B cell (primary cell): ENCODE data around the gene MEGF11. TPM values are rescaled to one million over a fixed set of nuclear protein-coding genes. Genes with fewer than 3 reads are reported as not detected.
"Not testable (repeated sequence)": the region's sequence is repeated elsewhere in the genome, so short reads cannot be mapped to it uniquely, and the experiment has no call there.

Experiments used
- ATAC-seq: fragments of 200-7000 bp; cut with Tn5 transposase; one replicate; pipeline ENCODE4 v1.10.0; 2021; ENCODE audit warnings: low read depth, mild to moderate bottlenecking, moderate number of reproducible peaks, moderate library complexity
- CTCF ChIA-PET: fragments of 350-600 bp; sonication (Branson Sonifier 250); formaldehyde crosslinking; loops from one replicate; lab custom pipeline; 2021; ENCODE audit warnings: antibody characterized with exemption, inconsistent platforms; lab: Charles Lee
- POLR2A ChIA-PET: fragments of 350-600 bp; sonication (Branson Sonifier 250); formaldehyde crosslinking; loops from one replicate; lab custom pipeline; 2021; ENCODE audit warnings: antibody characterized with exemption; lab: Charles Lee
- DNase-seq: peaks from one replicate; pipeline ENCODE4 v3.0.0; 2013
- H2AFZ ChIP-seq: 2 replicates; pipeline ENCODE4 v1.6.1; 2012; ENCODE audit warnings: mild to moderate bottlenecking, low read depth, low read length; ENCODE audit not compliant: insufficient read depth, poor library complexity, severe bottlenecking
- H3K27ac ChIP-seq, 2 donors: 1 replicate in 1 of 2; 2 replicates in 1 of 2; pipeline ENCODE4 v1.5.1; 2012 to 2013; ENCODE audit warnings: low read length in 2 of 2, mild to moderate bottlenecking in 2 of 2, moderate library complexity in 1 of 2
- H3K27me3 ChIP-seq, 4 experiments: fragments of 200-600 bp in 1 of 4; sonication (generic) in 1 of 4; replicated peaks in 1 of 4; 1 replicate in 2 of 4; 2 replicates in 2 of 4; pipeline versions ENCODE4 v1.6.1 to v1.7.0; 2013 to 2016; ENCODE audit warnings: low read length in 3 of 4, mild to moderate bottlenecking in 2 of 4, mixed read lengths in 1 of 4, moderate library complexity in 1 of 4; ENCODE audit not compliant: insufficient read depth in 4 of 4, control insufficient read depth in 3 of 4; ENCODE audit errors: control extremely low read depth in 1 of 4
- H3K36me3 ChIP-seq, 2 experiments: replicated peaks in 1 of 2; 1 replicate in 1 of 2; 2 replicates in 1 of 2; pipeline versions ENCODE4 v1.6.1 to v1.7.1; 2013; ENCODE audit warnings: low read length in 1 of 2; ENCODE audit not compliant: insufficient read depth in 2 of 2, control insufficient read depth in 1 of 2; ENCODE audit errors: control extremely low read depth in 1 of 2, extremely low read depth in 1 of 2
- H3K4me1 ChIP-seq, 2 donors: fragments of 200-600 bp in 1 of 2; sonication (generic) in 1 of 2; 1 replicate in 1 of 2; 2 replicates in 1 of 2; pipeline versions ENCODE4 v1.5.1 to v1.6.1; 2013 to 2017; ENCODE audit warnings: low read length in 2 of 2; ENCODE audit not compliant: control insufficient read depth in 2 of 2, insufficient read depth in 2 of 2
- H3K4me2 ChIP-seq: replicated peaks from 2 replicates; pipeline ENCODE3; 2012; ENCODE audit warnings: mild to moderate bottlenecking, low read depth, low read length; ENCODE audit not compliant: poor library complexity, severe bottlenecking
- H3K4me3 ChIP-seq, 5 experiments: fragments of 200-600 bp in 1 of 5; sonication (generic) in 1 of 5; 1 replicate in 3 of 5; 2 replicates in 2 of 5; pipeline versions ENCODE4 v1.5.1 to v1.7.0; 2011 to 2016; ENCODE audit warnings: low read length in 4 of 5, mild to moderate bottlenecking in 4 of 5, low read depth in 2 of 5, control low read depth in 1 of 5, moderate library complexity in 1 of 5; ENCODE audit not compliant: insufficient read depth in 1 of 5; ENCODE audit errors: control extremely low read depth in 1 of 5, extremely low read depth in 1 of 5
- H3K79me2 ChIP-seq: fragments of 200-600 bp; sonication (generic); one replicate; pipeline ENCODE4 v1.6.0; 2016; ENCODE audit warnings: low read length; ENCODE audit not compliant: control insufficient read depth, insufficient read depth
- H3K9ac ChIP-seq: fragments of 200-600 bp; sonication (generic); 2 replicates; pipeline ENCODE4 v1.6.1; 2017; ENCODE audit warnings: mild to moderate bottlenecking, low read length, moderate library complexity
- H3K9me3 ChIP-seq, 3 donors: one replicate each; pipeline versions ENCODE4 v1.6.1 to v1.7.1; 2013; ENCODE audit warnings: low read length in 2 of 3; ENCODE audit not compliant: control insufficient read depth in 2 of 3, insufficient read depth in 1 of 3; ENCODE audit errors: control extremely low read depth in 1 of 3
- H4K20me1 ChIP-seq: 2 replicates; pipeline ENCODE4 v1.6.0; 2012; ENCODE audit warnings: mild to moderate bottlenecking, low read length; ENCODE audit not compliant: insufficient read depth, control insufficient read depth, poor library complexity, severe bottlenecking
- H3K27ac Mint-ChIP-seq: one replicate; pipeline ENCODE4 v1.8.0; 2021; ENCODE audit warnings: mixed read lengths
- H3K27me3 Mint-ChIP-seq: one replicate; pipeline ENCODE4 v1.8.0; 2021; ENCODE audit warnings: mixed read lengths
- H3K4me1 Mint-ChIP-seq: one replicate; pipeline ENCODE4 v1.8.0; 2021; ENCODE audit warnings: mixed read lengths
- H3K4me3 Mint-ChIP-seq: one replicate; pipeline ENCODE4 v1.8.0; 2021; ENCODE audit warnings: mixed read lengths
- H3K9me3 Mint-ChIP-seq: one replicate; pipeline ENCODE4 v1.8.0; 2022; ENCODE audit warnings: mixed read lengths; ENCODE audit not compliant: insufficient read depth
- EZH2 ChIP-seq: IDR thresholded peaks from 2 replicates; pipeline ENCODE4 v1.6.1; 2012; ENCODE audit warnings: borderline replicate concordance, low read depth, mild to moderate bottlenecking, moderate library complexity, low read length; ENCODE audit not compliant: insufficient read depth, poor library complexity, severe bottlenecking
- WGBS: methylation state at CpG from one replicate; pipeline ENCODE4 v1.1.5; 2013; ENCODE audit warnings: missing lambda C conversion rate; ENCODE audit not compliant: insufficient coverage; 5-methylcytosine and 5-hydroxymethylcytosine counted together
- intact Hi-C: fragments of 100-400 bp; cut with micrococcal nuclease; formaldehyde crosslinking; loops from one replicate; pipeline ENCODE4 v1.10.0; 2022
- polyA plus RNA-seq: library from polyadenylated mRNA; depleted of rRNA; stranded (reverse); fragments of >200 nt; gene quantifications from 2 replicates; pipeline ENCODE4 v1.2.3, GENCODE V29; 2012
- total RNA-seq, 2 donors: library from RNA; stranded (reverse); fragments of 120-200 nt in 1 of 2; gene quantifications; 1 replicate in 1 of 2; 2 replicates in 1 of 2; pipeline versions ENCODE4 v1.2.3 to v1.2.4, GENCODE V29; 2013 to 2022
- TF ChIP-seq, protein P1 (sequence below): fragments of 200-600 bp; IDR thresholded peaks from one replicate; pipeline ENCODE4 v1.8.0; 2022; ENCODE audit warnings: antibody characterized with exemption, mild to moderate bottlenecking

MEGF11 gene
- total and polyA plus RNA-seq, 2 donors (not counting 1 experiment from before 2014, with no cell fraction given), result 0.04 to 0.34 TPM

DNA sequence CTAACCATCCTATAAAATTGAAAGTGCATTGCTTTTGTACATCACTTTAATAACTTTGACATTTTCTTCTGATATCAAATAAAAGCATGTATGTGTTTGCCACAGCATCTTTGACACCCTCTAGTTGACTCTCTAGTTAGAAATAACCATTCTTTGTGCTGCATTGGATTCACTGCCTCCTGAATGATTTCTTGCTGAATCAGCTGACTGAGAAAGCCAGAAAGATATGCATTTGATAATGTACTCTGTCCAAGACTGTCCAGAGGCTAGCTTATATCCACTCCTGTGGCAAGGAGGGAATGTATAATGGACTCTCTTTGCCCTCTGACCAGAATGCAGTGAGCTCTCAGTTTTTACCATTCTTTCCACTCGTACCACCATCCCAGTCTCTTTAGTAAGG lies 378.1 kb downstream of the MEGF11 start:
- intact Hi-C loops, result no loop called here
- H3K4me3 ChIP-seq, result no peak overlapping the region
- no peaks in the 10 kb centered on the region for H3K9me3 ChIP-seq
- Mint-ChIP-seq H3K4me1 (peaks cover 26% of the 10 kb centered on the region), H3K27me3 (no peaks in the 10 kb centered on the region), H3K27ac (no peak overlapping the region), H3K4me3 (no peak overlapping the region), H3K9me3 (no peaks in the 10 kb centered on the region)
- H3K27ac ChIP-seq, result no peak overlapping the region
- DNase-seq (no peak), ATAC-seq (no peak)
- ChIA-PET CTCF (no interaction called here), POLR2A (no interaction called here)
- no peak overlapping the region for H2AFZ ChIP-seq
- no peak overlapping the region for H3K9ac ChIP-seq
- WGBS, result no CpG with 5 or more reads among the region's 1 CpG
- H3K4me1 ChIP-seq, result peaks cover 11 to 16% of the 10 kb centered on the region in 2 donors
- no peaks in the 10 kb centered on the region for H3K27me3 ChIP-seq
- no peak overlapping the region for H3K4me2 ChIP-seq
- H3K36me3 ChIP-seq, result peaks cover 18 to 55% of the 10 kb centered on the region in 2 experiments
- H3K79me2 ChIP-seq, result peaks cover 96% of the 10 kb centered on the region
- H4K20me1 ChIP-seq, result peaks cover 54% of the 10 kb centered on the region
- TF ChIP-seq, protein P1, sequence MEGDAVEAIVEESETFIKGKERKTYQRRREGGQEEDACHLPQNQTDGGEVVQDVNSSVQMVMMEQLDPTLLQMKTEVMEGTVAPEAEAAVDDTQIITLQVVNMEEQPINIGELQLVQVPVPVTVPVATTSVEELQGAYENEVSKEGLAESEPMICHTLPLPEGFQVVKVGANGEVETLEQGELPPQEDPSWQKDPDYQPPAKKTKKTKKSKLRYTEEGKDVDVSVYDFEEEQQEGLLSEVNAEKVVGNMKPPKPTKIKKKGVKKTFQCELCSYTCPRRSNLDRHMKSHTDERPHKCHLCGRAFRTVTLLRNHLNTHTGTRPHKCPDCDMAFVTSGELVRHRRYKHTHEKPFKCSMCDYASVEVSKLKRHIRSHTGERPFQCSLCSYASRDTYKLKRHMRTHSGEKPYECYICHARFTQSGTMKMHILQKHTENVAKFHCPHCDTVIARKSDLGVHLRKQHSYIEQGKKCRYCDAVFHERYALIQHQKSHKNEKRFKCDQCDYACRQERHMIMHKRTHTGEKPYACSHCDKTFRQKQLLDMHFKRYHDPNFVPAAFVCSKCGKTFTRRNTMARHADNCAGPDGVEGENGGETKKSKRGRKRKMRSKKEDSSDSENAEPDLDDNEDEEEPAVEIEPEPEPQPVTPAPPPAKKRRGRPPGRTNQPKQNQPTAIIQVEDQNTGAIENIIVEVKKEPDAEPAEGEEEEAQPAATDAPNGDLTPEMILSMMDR, result no peak
- TF ChIP-seq EZH2, result no peak

DNA sequence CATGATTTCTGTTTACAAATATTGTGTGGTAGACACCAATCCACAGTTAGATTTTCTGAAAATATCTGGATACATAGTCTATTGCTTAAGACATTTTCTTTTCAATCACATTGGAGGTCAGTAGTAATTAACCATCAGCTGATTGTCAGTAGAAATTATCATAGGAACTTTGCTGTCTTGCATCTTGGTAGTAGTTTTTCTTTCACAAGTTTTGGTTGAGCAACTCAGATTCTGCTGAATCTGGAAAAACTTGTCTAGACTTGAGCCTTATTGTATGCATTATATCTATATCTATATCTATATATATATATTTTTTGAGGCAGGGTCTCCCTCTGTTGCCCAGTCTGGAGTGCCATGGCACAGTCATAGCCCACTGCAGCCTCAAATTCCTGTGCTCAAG lies 380.3 kb downstream of the MEGF11 start:
- H3K9me3 Mint-ChIP-seq, result no peaks in the 10 kb centered on the region
- peaks cover 13 to 34% of the 10 kb centered on the region in 2 experiments for H3K36me3 ChIP-seq
- DNase-seq (no peak), ATAC-seq (no peak)
- TF ChIP-seq, protein P1, result no peak
- TF ChIP-seq EZH2, result no peak
- peaks cover 88% of the 10 kb centered on the region for H3K79me2 ChIP-seq
- H2AFZ ChIP-seq, result no peak overlapping the region
- peaks cover 54% of the 10 kb centered on the region for H4K20me1 ChIP-seq
- peaks cover 16 to 17% of the 10 kb centered on the region in 2 donors for H3K4me1 ChIP-seq
- H3K4me1 Mint-ChIP-seq, result peaks cover 40% of the 10 kb centered on the region
- no peak overlapping the region for H3K4me3 ChIP-seq
- no peak overlapping the region for H3K4me3 Mint-ChIP-seq
- no peaks in the 10 kb centered on the region for H3K9me3 ChIP-seq
- H3K9ac ChIP-seq, result no peak overlapping the region
- H3K27ac ChIP-seq, result no peak overlapping the region
- intact Hi-C loops, result no loop called here
- POLR2A ChIA-PET, result no interaction called here
- no peaks in the 10 kb centered on the region for H3K27me3 ChIP-seq
- no peak overlapping the region for H3K4me2 ChIP-seq
- no peaks in the 10 kb centered on the region for H3K27me3 Mint-ChIP-seq
- H3K27ac Mint-ChIP-seq, result no peak overlapping the region
- CTCF ChIA-PET, result no interaction called here

DNA sequence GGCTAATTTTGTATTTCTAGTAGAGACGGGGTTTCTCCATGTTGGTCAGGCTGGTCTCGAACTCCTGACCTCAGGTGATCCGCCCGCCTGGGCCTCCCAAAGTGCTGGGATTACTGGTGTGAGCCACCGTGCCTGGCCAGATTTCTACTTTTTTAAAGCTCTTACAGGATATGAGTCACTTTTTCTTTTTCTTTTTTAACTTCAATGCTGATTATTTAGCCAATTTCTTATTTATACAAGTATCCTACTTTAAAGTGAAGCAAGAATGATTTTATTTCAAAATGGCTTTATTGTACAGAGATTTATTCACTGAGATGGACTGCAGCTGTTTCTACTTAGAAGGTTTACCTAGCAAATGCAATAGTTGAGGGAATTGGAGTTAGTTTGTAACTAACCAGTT lies 381.0 kb downstream of the MEGF11 start:
- 93% methylated on average over 3 of the region's 5 CpGs for WGBS
- H3K4me3 Mint-ChIP-seq, H3K27ac Mint-ChIP-seq, DNase-seq, H3K27me3 ChIP-seq, H3K27me3 Mint-ChIP-seq, H3K4me2 ChIP-seq, intact Hi-C loops, H3K4me3 ChIP-seq, H2AFZ ChIP-seq, H3K9me3 Mint-ChIP-seq, CTCF ChIA-PET, H3K9me3 ChIP-seq, H3K9ac ChIP-seq, ATAC-seq: not testable (repeated sequence)
- Histone ChIP-seq H3K27ac (peak overlapping the region in 1 of 2 donors; percentile 39), H3K79me2 (peaks cover 81% of the 10 kb centered on the region), H3K36me3 (peaks cover 11 to 28% of the 10 kb centered on the region in 2 experiments), H4K20me1 (peaks cover 53% of the 10 kb centered on the region), H3K4me1 (peaks cover 16 to 17% of the 10 kb centered on the region in 2 donors)
- H3K4me1 Mint-ChIP-seq, result peaks cover 40% of the 10 kb centered on the region
- POLR2A ChIA-PET, result interaction anchor here (0.6 kb wide), 1 partner anchor 278 kb away, joined by 7 read pairs; no protein-coding TSS in a partner anchor
